Suprapubic skin (tissue), 4 donors: ENCODE data around the gene ENG.

ENCODE experiments used
- CTCF ChIP-seq, 2 donors: fragments of 200-600 bp in 1 of 2; fragments of 450-650 bp in 1 of 2; sonication (generic) in 1 of 2; IDR thresholded peaks; one replicate each; pipeline ENCODE4 v1.5.1; 2016 to 2019; ENCODE audit warnings: antibody characterized with exemption in 2 of 2, mild to moderate bottlenecking in 1 of 2, moderate library complexity in 1 of 2
- EP300 ChIP-seq: sonication (generic); formaldehyde crosslinking; IDR thresholded peaks from one replicate; pipeline ENCODE4 v1.6.1; 2017; ENCODE audit warnings: antibody characterized with exemption
- POLR2A ChIP-seq, 2 donors: fragments of 450-650 bp; IDR thresholded peaks; one replicate each; pipeline ENCODE4 v1.6.1; 2017; ENCODE audit warnings: antibody characterized with exemption in 2 of 2, mild to moderate bottlenecking in 2 of 2, moderate library complexity in 2 of 2
- POLR2AphosphoS5 ChIP-seq, 3 donors: sonication (generic); formaldehyde crosslinking; IDR thresholded peaks; one replicate each; pipeline ENCODE4 v1.6.1; 2017; ENCODE audit warnings: antibody characterized with exemption in 3 of 3

DNA sequence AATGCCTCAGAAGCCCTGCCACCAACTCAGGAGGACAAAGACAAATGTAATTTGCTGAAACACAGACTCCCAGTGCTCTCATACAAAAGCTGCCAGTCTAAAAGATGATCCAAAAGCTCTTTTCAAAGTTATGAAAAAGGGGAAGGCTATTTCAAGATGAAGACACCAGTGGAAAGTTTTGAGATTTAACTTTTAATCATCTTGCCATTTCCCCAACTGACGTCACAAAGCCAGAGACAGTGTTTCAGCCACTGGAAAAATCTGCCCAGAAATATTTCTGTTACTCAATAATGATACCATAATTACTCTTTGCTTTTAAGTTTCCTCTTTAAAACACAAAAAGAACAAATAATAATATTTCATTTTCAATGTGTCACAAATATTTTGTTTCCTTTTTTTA, 20.9 kb downstream of the ENG start:
- no peak for TF ChIP-seq CTCF (IDR thresholded peaks at IDR 0.05)
- TF ChIP-seq POLR2A (IDR thresholded peaks at IDR 0.05): no peak
- TF ChIP-seq EP300: no peak
- TF ChIP-seq POLR2AphosphoS5 (IDR thresholded peaks at IDR 0.05): peak in 1 of 3 donors; percentile 49
